Liver (tissue), 9 donors: ENCODE measurements around the gene IFNGR1. TPM values are rescaled to one million over a fixed set of nuclear protein-coding genes. Genes with fewer than 3 reads are reported as not detected.

ENCODE experiments used
- DNase-seq: peaks from one replicate; pipeline ENCODE4 v3.0.0-alpha.2; 2017; ENCODE audit warnings: low spot score
- H3K27ac ChIP-seq, 2 donors: one replicate each; pipeline ENCODE4 v1.7.0; 2013; ENCODE audit warnings: inconsistent platforms in 2 of 2, low read length in 2 of 2, control low read depth in 1 of 2, low read depth in 1 of 2, mild to moderate bottlenecking in 1 of 2
- H3K27me3 ChIP-seq, 4 donors: one replicate each; pipeline versions ENCODE4 v1.6.1 to v1.7.0; 2013; ENCODE audit warnings: low read length in 3 of 4, inconsistent platforms in 1 of 4, mild to moderate bottlenecking in 1 of 4, moderate library complexity in 1 of 4; ENCODE audit not compliant: control insufficient read depth in 4 of 4, insufficient read depth in 4 of 4
- H3K36me3 ChIP-seq, 4 donors: one replicate each; pipeline versions ENCODE4 v1.6.1 to v1.7.0; 2013; ENCODE audit warnings: low read length in 3 of 4, mild to moderate bottlenecking in 3 of 4, low read depth in 1 of 4, moderate library complexity in 1 of 4; ENCODE audit not compliant: control insufficient read depth in 4 of 4, insufficient read depth in 3 of 4
- H3K4me1 ChIP-seq, 4 donors: one replicate each; pipeline versions ENCODE4 v1.6.1 to v1.7.0; 2013; ENCODE audit warnings: low read length in 3 of 4, mild to moderate bottlenecking in 3 of 4, moderate library complexity in 1 of 4; ENCODE audit not compliant: control insufficient read depth in 4 of 4, insufficient read depth in 4 of 4
- H3K4me3 ChIP-seq, 3 donors: one replicate each; pipeline versions ENCODE4 v1.6.1 to v1.7.0; 2013; ENCODE audit warnings: low read length in 3 of 3, control low read depth in 1 of 3, low read depth in 1 of 3, mild to moderate bottlenecking in 1 of 3
- H3K9ac ChIP-seq, 2 donors: one replicate each; pipeline ENCODE4 v1.7.0; 2013; ENCODE audit warnings: low read length in 2 of 2, mild to moderate bottlenecking in 2 of 2, moderate library complexity in 2 of 2, control low read depth in 1 of 2, low read depth in 1 of 2
- H3K9me3 ChIP-seq, 4 donors: one replicate each; pipeline versions ENCODE4 v1.6.1 to v1.7.0; 2013; ENCODE audit warnings: low read length in 3 of 4; ENCODE audit not compliant: control insufficient read depth in 4 of 4
- EGR1 ChIP-seq, 2 donors: IDR thresholded peaks; 2 replicates each; pipeline ENCODE4 v1.6.1; 2016 to 2018; ENCODE audit warnings: antibody characterized with exemption in 2 of 2, low read depth in 2 of 2
- FOXA2 ChIP-seq: IDR thresholded peaks from 2 replicates; pipeline ENCODE4 v1.6.1; 2016; ENCODE audit warnings: antibody characterized with exemption
- GABPA ChIP-seq, 2 donors: IDR thresholded peaks in 1 of 2; conservative IDR thresholded peaks in 1 of 2; 2 replicates each; pipeline ENCODE4 v1.6.1; 2016; ENCODE audit warnings: antibody characterized with exemption in 2 of 2, mild to moderate bottlenecking in 1 of 2, moderate library complexity in 1 of 2
- HNF4A ChIP-seq, 2 donors: conservative IDR thresholded peaks; 2 replicates each; pipeline ENCODE4 v1.6.1; 2016; ENCODE audit warnings: antibody characterized with exemption in 2 of 2, mild to moderate bottlenecking in 2 of 2
- JUND ChIP-seq, 2 donors: IDR thresholded peaks; 2 replicates each; pipeline ENCODE4 v1.6.1; 2016; ENCODE audit warnings: antibody characterized with exemption in 2 of 2
- NR2F2 ChIP-seq: IDR thresholded peaks from 2 replicates; pipeline ENCODE4 v1.6.1; 2016; ENCODE audit warnings: antibody characterized with exemption
- RAD21 ChIP-seq, 2 donors: IDR thresholded peaks; 2 replicates each; pipeline ENCODE4 v1.6.1; 2016; ENCODE audit warnings: antibody characterized with exemption in 2 of 2, mild to moderate bottlenecking in 2 of 2
- RXRA ChIP-seq, 2 donors: IDR thresholded peaks; 2 replicates each; pipeline ENCODE4 v1.6.1; 2017 to 2018; ENCODE audit warnings: antibody characterized with exemption in 2 of 2, mild to moderate bottlenecking in 1 of 2
- SP1 ChIP-seq: IDR thresholded peaks from 2 replicates; pipeline ENCODE4 v1.6.1; 2018; ENCODE audit warnings: antibody characterized with exemption, mild to moderate bottlenecking
- TAF1 ChIP-seq: conservative IDR thresholded peaks from 2 replicates; pipeline ENCODE4 v1.6.1; 2016; ENCODE audit warnings: antibody characterized with exemption, mild to moderate bottlenecking
- YY1 ChIP-seq: IDR thresholded peaks from 2 replicates; pipeline ENCODE4 v1.6.1; 2016; ENCODE audit warnings: antibody characterized with exemption, mild to moderate bottlenecking
- WGBS: extraction: QIAGEN DNeasy Blood & Tissue Kit; methylation state at CpG from one replicate; pipeline ENCODE4 v1.1.7; 2013; 5-methylcytosine and 5-hydroxymethylcytosine counted together
- polyA plus RNA-seq, 2 donors: library from polyadenylated mRNA; stranded (reverse) in 1 of 2; unstranded in 1 of 2; fragments of 200-250 nt in 1 of 2; fragments of >200 nt in 1 of 2; fragmentation: Nextera tagmentation in 1 of 2; extraction: Ambion mirVana in 1 of 2; gene quantifications; one replicate each; pipeline versions ENCODE4 v1.2.1 to v1.2.3, GENCODE V29; 2013 to 2015
- total RNA-seq, 2 donors: library from RNA; depleted of rRNA; stranded (reverse); fragments of >200 nt; gene quantifications; one replicate each; pipeline ENCODE4 v1.2.3, GENCODE V29; 2014
- TF ChIP-seq, protein P1 (sequence below): IDR thresholded peaks from 2 replicates; pipeline ENCODE4 v1.6.1; 2016; ENCODE audit warnings: antibody characterized with exemption
- TF ChIP-seq, protein P2 (sequence below): IDR thresholded peaks from 2 replicates; pipeline ENCODE4 v1.6.1; 2016; ENCODE audit warnings: antibody characterized with exemption
- TF ChIP-seq, protein P3 (sequence below): IDR thresholded peaks from 2 replicates; pipeline ENCODE4 v1.6.1; 2016; ENCODE audit warnings: antibody characterized with exemption
- TF ChIP-seq, protein P4 (sequence below): IDR thresholded peaks from 2 replicates; pipeline ENCODE4 v1.6.1; 2016; ENCODE audit warnings: antibody characterized with exemption, mild to moderate bottlenecking
- donor health status: healthy.
- donor health status: healthy.
- donor health status: healthy.
- donor health status: healthy.
- donor health status: healthy.

IFNGR1 gene
- total and polyA plus RNA-seq, 4 donors = 33.9 to 57.8 (median 39.0) TPM

DNA sequence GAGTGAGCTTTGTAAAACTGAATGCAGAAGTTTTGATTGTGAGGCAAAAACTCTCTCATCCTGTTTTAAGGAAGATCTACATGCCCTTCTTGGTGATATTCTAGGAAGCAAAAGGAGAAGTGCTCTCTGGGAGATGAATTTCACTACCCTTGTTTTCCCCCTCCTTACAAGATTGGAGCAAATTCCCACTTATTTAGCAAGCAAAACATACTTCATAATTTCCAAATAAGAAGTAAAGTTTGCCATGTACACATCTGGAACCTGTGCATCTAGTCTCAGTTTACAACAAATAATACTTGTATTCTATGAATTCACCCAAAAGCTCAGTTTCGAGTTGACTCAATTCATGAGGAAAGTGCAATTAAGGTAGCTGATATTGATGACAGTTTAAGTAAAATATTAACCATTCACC is 27.6 kb upstream of the IFNGR1 start:
- WGBS = 83% methylated on average over 1 of the region's 1 CpG

DNA sequence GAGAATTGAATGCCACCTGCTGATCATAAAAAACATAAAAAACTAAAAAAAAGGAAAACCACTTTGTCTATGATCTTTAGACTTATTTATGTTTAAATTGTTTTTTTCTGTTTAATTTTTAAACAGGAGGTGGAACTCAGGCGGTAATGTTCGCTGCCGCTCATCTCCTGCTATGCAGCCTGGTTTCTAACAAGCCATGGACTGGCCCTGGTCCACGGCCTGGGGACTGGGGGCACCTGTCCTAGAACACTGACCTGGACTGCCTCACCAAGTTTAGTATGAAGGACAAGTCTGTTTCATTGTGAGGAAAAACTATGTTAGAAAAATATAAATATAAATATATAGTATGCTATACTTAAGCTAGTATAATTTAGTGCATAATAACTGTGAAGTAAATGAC is 27.0 kb upstream of the IFNGR1 start:
- no peak overlapping the region for H3K27ac ChIP-seq
- no peaks in the 10 kb centered on the region for H3K9me3 ChIP-seq
- H3K36me3 ChIP-seq = no peaks in the 10 kb centered on the region
- no peak for DNase-seq
- 80% methylated on average over 4 of the region's 4 CpGs for WGBS
- TF ChIP-seq FOXA2 (no peak), GABPA (IDR thresholded peaks at IDR 0.05 in 1 of 2, conservative IDR thresholded peaks at IDR 0.05 in 1 of 2) (no peak), SP1 (no peak), HNF4A (conservative IDR thresholded peaks at IDR 0.05) (no peak), EGR1 (IDR thresholded peaks at IDR 0.05; ENCODE audit: low read depth in 2 of 2) (no peak), TAF1 (no peak), RAD21 (IDR thresholded peaks at IDR 0.05) (no peak), YY1 (no peak), RXRA (IDR thresholded peaks at IDR 0.05) (no peak), JUND (IDR thresholded peaks at IDR 0.05) (no peak)
- TF ChIP-seq, protein P1, sequence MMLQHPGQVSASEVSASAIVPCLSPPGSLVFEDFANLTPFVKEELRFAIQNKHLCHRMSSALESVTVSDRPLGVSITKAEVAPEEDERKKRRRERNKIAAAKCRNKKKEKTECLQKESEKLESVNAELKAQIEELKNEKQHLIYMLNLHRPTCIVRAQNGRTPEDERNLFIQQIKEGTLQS = no peak
- TF ChIP-seq, protein P2, sequence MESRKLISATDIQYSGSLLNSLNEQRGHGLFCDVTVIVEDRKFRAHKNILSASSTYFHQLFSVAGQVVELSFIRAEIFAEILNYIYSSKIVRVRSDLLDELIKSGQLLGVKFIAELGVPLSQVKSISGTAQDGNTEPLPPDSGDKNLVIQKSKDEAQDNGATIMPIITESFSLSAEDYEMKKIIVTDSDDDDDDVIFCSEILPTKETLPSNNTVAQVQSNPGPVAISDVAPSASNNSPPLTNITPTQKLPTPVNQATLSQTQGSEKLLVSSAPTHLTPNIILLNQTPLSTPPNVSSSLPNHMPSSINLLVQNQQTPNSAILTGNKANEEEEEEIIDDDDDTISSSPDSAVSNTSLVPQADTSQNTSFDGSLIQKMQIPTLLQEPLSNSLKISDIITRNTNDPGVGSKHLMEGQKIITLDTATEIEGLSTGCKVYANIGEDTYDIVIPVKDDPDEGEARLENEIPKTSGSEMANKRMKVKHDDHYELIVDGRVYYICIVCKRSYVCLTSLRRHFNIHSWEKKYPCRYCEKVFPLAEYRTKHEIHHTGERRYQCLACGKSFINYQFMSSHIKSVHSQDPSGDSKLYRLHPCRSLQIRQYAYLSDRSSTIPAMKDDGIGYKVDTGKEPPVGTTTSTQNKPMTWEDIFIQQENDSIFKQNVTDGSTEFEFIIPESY = no peak
- TF ChIP-seq, protein P3, sequence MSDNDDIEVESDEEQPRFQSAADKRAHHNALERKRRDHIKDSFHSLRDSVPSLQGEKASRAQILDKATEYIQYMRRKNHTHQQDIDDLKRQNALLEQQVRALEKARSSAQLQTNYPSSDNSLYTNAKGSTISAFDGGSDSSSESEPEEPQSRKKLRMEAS = no peak
- no peak overlapping the region for H3K9ac ChIP-seq
- H3K4me3 ChIP-seq = no peak overlapping the region
- peaks cover 0 to 3% (median 0%) of the 10 kb centered on the region in 4 donors for H3K4me1 ChIP-seq
- H3K27me3 ChIP-seq = no peaks in the 10 kb centered on the region

More for the DNA sequence above, 27.6 kb upstream of the IFNGR1 start:
- no peak overlapping the region for H3K27ac ChIP-seq
- H3K9ac ChIP-seq = no peak overlapping the region
- no peak overlapping the region for H3K4me3 ChIP-seq
- H3K9me3 ChIP-seq = no peaks in the 10 kb centered on the region
- no peak for TF ChIP-seq EGR1 (IDR thresholded peaks at IDR 0.05; ENCODE audit: low read depth in 2 of 2)
- TF ChIP-seq, protein P1 = no peak
- TF ChIP-seq, protein P3 = no peak
- no peak for TF ChIP-seq FOXA2
- no peak for TF ChIP-seq NR2F2
- TF ChIP-seq, protein P2 = no peak
- TF ChIP-seq, protein P4, sequence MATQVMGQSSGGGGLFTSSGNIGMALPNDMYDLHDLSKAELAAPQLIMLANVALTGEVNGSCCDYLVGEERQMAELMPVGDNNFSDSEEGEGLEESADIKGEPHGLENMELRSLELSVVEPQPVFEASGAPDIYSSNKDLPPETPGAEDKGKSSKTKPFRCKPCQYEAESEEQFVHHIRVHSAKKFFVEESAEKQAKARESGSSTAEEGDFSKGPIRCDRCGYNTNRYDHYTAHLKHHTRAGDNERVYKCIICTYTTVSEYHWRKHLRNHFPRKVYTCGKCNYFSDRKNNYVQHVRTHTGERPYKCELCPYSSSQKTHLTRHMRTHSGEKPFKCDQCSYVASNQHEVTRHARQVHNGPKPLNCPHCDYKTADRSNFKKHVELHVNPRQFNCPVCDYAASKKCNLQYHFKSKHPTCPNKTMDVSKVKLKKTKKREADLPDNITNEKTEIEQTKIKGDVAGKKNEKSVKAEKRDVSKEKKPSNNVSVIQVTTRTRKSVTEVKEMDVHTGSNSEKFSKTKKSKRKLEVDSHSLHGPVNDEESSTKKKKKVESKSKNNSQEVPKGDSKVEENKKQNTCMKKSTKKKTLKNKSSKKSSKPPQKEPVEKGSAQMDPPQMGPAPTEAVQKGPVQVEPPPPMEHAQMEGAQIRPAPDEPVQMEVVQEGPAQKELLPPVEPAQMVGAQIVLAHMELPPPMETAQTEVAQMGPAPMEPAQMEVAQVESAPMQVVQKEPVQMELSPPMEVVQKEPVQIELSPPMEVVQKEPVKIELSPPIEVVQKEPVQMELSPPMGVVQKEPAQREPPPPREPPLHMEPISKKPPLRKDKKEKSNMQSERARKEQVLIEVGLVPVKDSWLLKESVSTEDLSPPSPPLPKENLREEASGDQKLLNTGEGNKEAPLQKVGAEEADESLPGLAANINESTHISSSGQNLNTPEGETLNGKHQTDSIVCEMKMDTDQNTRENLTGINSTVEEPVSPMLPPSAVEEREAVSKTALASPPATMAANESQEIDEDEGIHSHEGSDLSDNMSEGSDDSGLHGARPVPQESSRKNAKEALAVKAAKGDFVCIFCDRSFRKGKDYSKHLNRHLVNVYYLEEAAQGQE = no peak
- TF ChIP-seq JUND (IDR thresholded peaks at IDR 0.05) = no peak
- no peak for TF ChIP-seq SP1
- TF ChIP-seq HNF4A (conservative IDR thresholded peaks at IDR 0.05) = no peak
- H3K4me1 ChIP-seq = peaks cover 0 to 3% (median 0%) of the 10 kb centered on the region in 4 donors
- DNase-seq = no peak
- no peaks in the 10 kb centered on the region for H3K36me3 ChIP-seq
- H3K27me3 ChIP-seq = no peaks in the 10 kb centered on the region
